ENCODE data around the gene MRM1.

Gene MRM1

GRCh38 chr17:36614081-36614480 is 12.7 kb downstream of the MRM1 start:
- Histone ChIP-seq H3K4me1 (ENCODE audit: control insufficient read depth, insufficient read depth, low read length) (no peaks in the 10 kb centered on the region), H3K27me3 (ENCODE audit: control insufficient read depth in 1 of 2, insufficient read depth in 2 of 2, low read length in 2 of 2) (peaks cover 14 to 30% of the 10 kb centered on the region in 2 donors), H3K9me3 (ENCODE audit: control insufficient read depth in 2 of 2, low read length in 2 of 2) (no peaks in the 10 kb centered on the region), H3K4me3 (ENCODE audit: low read length in 2 of 2) (no peak overlapping the region), H3K9ac (ENCODE audit: low read length in 2 of 2) (no peak overlapping the region), H3K36me3 (ENCODE audit: control insufficient read depth in 2 of 2, insufficient read depth in 2 of 2, low read length in 2 of 2) (no peaks in the 10 kb centered on the region), H3K27ac (ENCODE audit: low read length) (no peak overlapping the region)

- no peaks in the 10 kb centered on the region for H3K4me1 ChIP-seq (ENCODE audit: control insufficient read depth, insufficient read depth, low read length)
- peaks cover 14 to 30% of the 10 kb centered on the region in 2 donors for H3K27me3 ChIP-seq (ENCODE audit: control insufficient read depth in 1 of 2, insufficient read depth in 2 of 2, low read length in 2 of 2)
- H3K36me3 ChIP-seq (ENCODE audit: control insufficient read depth in 2 of 2, insufficient read depth in 2 of 2, low read length in 2 of 2), result no peaks in the 10 kb centered on the region
- no peak overlapping the region for H3K9ac ChIP-seq (ENCODE audit: low read length in 2 of 2)
- no peak overlapping the region for H3K4me3 ChIP-seq (ENCODE audit: low read length in 2 of 2)
- no peak overlapping the region for H3K27ac ChIP-seq (ENCODE audit: low read length)
- H3K9me3 ChIP-seq (ENCODE audit: control insufficient read depth in 2 of 2, low read length in 2 of 2), result no peaks in the 10 kb centered on the region
Observed at GRCh38 chr17:36614933-36615332, 13.6 kb downstream of the MRM1 start.

GRCh38 chr17:36616061-36617029 is 15.0 kb downstream of the MRM1 start:
- no peak overlapping the region for H3K9ac ChIP-seq (ENCODE audit: low read length in 2 of 2)
- no peaks in the 10 kb centered on the region for H3K4me1 ChIP-seq (ENCODE audit: control insufficient read depth, insufficient read depth, low read length)
- H3K27me3 ChIP-seq (ENCODE audit: control insufficient read depth in 1 of 2, insufficient read depth in 2 of 2, low read length in 2 of 2), result peaks cover 14 to 30% of the 10 kb centered on the region in 2 donors
- H3K9me3 ChIP-seq (ENCODE audit: control insufficient read depth in 2 of 2, low read length in 2 of 2), result no peaks in the 10 kb centered on the region
- no peak overlapping the region for H3K4me3 ChIP-seq (ENCODE audit: low read length in 2 of 2)
- H3K27ac ChIP-seq (ENCODE audit: low read length), result no peak overlapping the region
- no peaks in the 10 kb centered on the region for H3K36me3 ChIP-seq (ENCODE audit: control insufficient read depth in 2 of 2, insufficient read depth in 2 of 2, low read length in 2 of 2)

GRCh38 chr17:36617773-36618172 is 16.4 kb downstream of the MRM1 start:
- no peaks in the 10 kb centered on the region for H3K36me3 ChIP-seq (ENCODE audit: control insufficient read depth in 2 of 2, insufficient read depth in 2 of 2, low read length in 2 of 2)
- no peaks in the 10 kb centered on the region for H3K9me3 ChIP-seq (ENCODE audit: control insufficient read depth in 2 of 2, low read length in 2 of 2)
- peaks cover 14 to 30% of the 10 kb centered on the region in 2 donors for H3K27me3 ChIP-seq (ENCODE audit: control insufficient read depth in 1 of 2, insufficient read depth in 2 of 2, low read length in 2 of 2)
- H3K4me3 ChIP-seq (ENCODE audit: low read length in 2 of 2), result no peak overlapping the region
- H3K9ac ChIP-seq (ENCODE audit: low read length in 2 of 2), result no peak overlapping the region
- no peaks in the 10 kb centered on the region for H3K4me1 ChIP-seq (ENCODE audit: control insufficient read depth, insufficient read depth, low read length)
- no peak overlapping the region for H3K27ac ChIP-seq (ENCODE audit: low read length)

- Histone ChIP-seq H3K4me1 (ENCODE audit: control insufficient read depth, insufficient read depth, low read length) (no peaks in the 10 kb centered on the region), H3K4me3 (ENCODE audit: low read length in 2 of 2) (no peak overlapping the region), H3K9me3 (ENCODE audit: control insufficient read depth in 2 of 2, low read length in 2 of 2) (no peaks in the 10 kb centered on the region), H3K27me3 (ENCODE audit: control insufficient read depth in 1 of 2, insufficient read depth in 2 of 2, low read length in 2 of 2) (peaks cover 0 to 3% of the 10 kb centered on the region in 2 donors), H3K9ac (ENCODE audit: low read length in 2 of 2) (no peak overlapping the region), H3K27ac (ENCODE audit: low read length) (no peak overlapping the region), H3K36me3 (ENCODE audit: control insufficient read depth in 2 of 2, insufficient read depth in 2 of 2, low read length in 2 of 2) (no peaks in the 10 kb centered on the region)
Observed at GRCh38 chr17:36623281-36623680, 21.9 kb downstream of the MRM1 start.

- Histone ChIP-seq H3K4me3 (ENCODE audit: low read length in 2 of 2) (no peak overlapping the region), H3K4me1 (ENCODE audit: control insufficient read depth, insufficient read depth, low read length) (peaks cover 3% of the 10 kb centered on the region), H3K27me3 (ENCODE audit: control insufficient read depth in 1 of 2, insufficient read depth in 2 of 2, low read length in 2 of 2) (peaks cover 5 to 6% of the 10 kb centered on the region in 2 donors), H3K9me3 (ENCODE audit: control insufficient read depth in 2 of 2, low read length in 2 of 2) (no peaks in the 10 kb centered on the region), H3K9ac (ENCODE audit: low read length in 2 of 2) (no peak overlapping the region), H3K36me3 (ENCODE audit: control insufficient read depth in 2 of 2, insufficient read depth in 2 of 2, low read length in 2 of 2) (no peaks in the 10 kb centered on the region), H3K27ac (ENCODE audit: low read length) (no peak overlapping the region)
Observed at GRCh38 chr17:36625188-36625587, 23.8 kb downstream of the MRM1 start.

GRCh38 chr17:36627101-36627500 is 25.7 kb downstream of the MRM1 start:
- H3K9me3 ChIP-seq (ENCODE audit: control insufficient read depth in 2 of 2, low read length in 2 of 2), result no peaks in the 10 kb centered on the region
- H3K36me3 ChIP-seq (ENCODE audit: control insufficient read depth in 2 of 2, insufficient read depth in 2 of 2, low read length in 2 of 2), result no peaks in the 10 kb centered on the region
- H3K4me3 ChIP-seq (ENCODE audit: low read length in 2 of 2), result no peak overlapping the region
- peaks cover 3% of the 10 kb centered on the region for H3K4me1 ChIP-seq (ENCODE audit: control insufficient read depth, insufficient read depth, low read length)
- H3K27ac ChIP-seq (ENCODE audit: low read length), result no peak overlapping the region
- peaks cover 17 to 20% of the 10 kb centered on the region in 2 donors for H3K27me3 ChIP-seq (ENCODE audit: control insufficient read depth in 1 of 2, insufficient read depth in 2 of 2, low read length in 2 of 2)
- no peak overlapping the region for H3K9ac ChIP-seq (ENCODE audit: low read length in 2 of 2)

- H3K36me3 ChIP-seq (ENCODE audit: control insufficient read depth in 2 of 2, insufficient read depth in 2 of 2, low read length in 2 of 2), result no peaks in the 10 kb centered on the region
- H3K4me3 ChIP-seq (ENCODE audit: low read length in 2 of 2), result no peak overlapping the region
- H3K4me1 ChIP-seq (ENCODE audit: control insufficient read depth, insufficient read depth, low read length), result peaks cover 3% of the 10 kb centered on the region
Observed at GRCh38 chr17:36628576-36628975, 27.2 kb downstream of the MRM1 start.

GRCh38 chr17:36629252-36629847 is 28.0 kb downstream of the MRM1 start:
- no peaks in the 10 kb centered on the region for H3K9me3 ChIP-seq (ENCODE audit: control insufficient read depth in 2 of 2, low read length in 2 of 2)
- H3K36me3 ChIP-seq (ENCODE audit: control insufficient read depth in 2 of 2, insufficient read depth in 2 of 2, low read length in 2 of 2), result no peaks in the 10 kb centered on the region
- H3K4me1 ChIP-seq (ENCODE audit: control insufficient read depth, insufficient read depth, low read length), result peaks cover 3% of the 10 kb centered on the region
- H3K27me3 ChIP-seq (ENCODE audit: control insufficient read depth in 1 of 2, insufficient read depth in 2 of 2, low read length in 2 of 2), result peaks cover 26 to 32% of the 10 kb centered on the region in 2 donors
- H3K9ac ChIP-seq (ENCODE audit: low read length in 2 of 2), result no peak overlapping the region
- H3K4me3 ChIP-seq (ENCODE audit: low read length in 2 of 2), result no peak overlapping the region
- no peak overlapping the region for H3K27ac ChIP-seq (ENCODE audit: low read length)

More at GRCh38 chr17:36628576-36628975, 27.2 kb downstream of the MRM1 start:
- peaks cover 24 to 28% of the 10 kb centered on the region in 2 donors for H3K27me3 ChIP-seq (ENCODE audit: control insufficient read depth in 1 of 2, insufficient read depth in 2 of 2, low read length in 2 of 2)
- no peaks in the 10 kb centered on the region for H3K9me3 ChIP-seq (ENCODE audit: control insufficient read depth in 2 of 2, low read length in 2 of 2)
- H3K27ac ChIP-seq (ENCODE audit: low read length), result no peak overlapping the region
- no peak overlapping the region for H3K9ac ChIP-seq (ENCODE audit: low read length in 2 of 2)

- Histone ChIP-seq H3K4me1 (ENCODE audit: control insufficient read depth, insufficient read depth, low read length) (peaks cover 3% of the 10 kb centered on the region), H3K9ac (ENCODE audit: low read length in 2 of 2) (no peak overlapping the region), H3K27me3 (ENCODE audit: control insufficient read depth in 1 of 2, insufficient read depth in 2 of 2, low read length in 2 of 2) (peaks cover 31 to 37% of the 10 kb centered on the region in 2 donors), H3K27ac (ENCODE audit: low read length) (no peak overlapping the region), H3K36me3 (ENCODE audit: control insufficient read depth in 2 of 2, insufficient read depth in 2 of 2, low read length in 2 of 2) (no peaks in the 10 kb centered on the region), H3K4me3 (ENCODE audit: low read length in 2 of 2) (no peak overlapping the region), H3K9me3 (ENCODE audit: control insufficient read depth in 2 of 2, low read length in 2 of 2) (no peaks in the 10 kb centered on the region)
Observed at GRCh38 chr17:36629970-36630502, 28.7 kb downstream of the MRM1 start.

Measured in stomach smooth muscle (tissue), 2 donors.